ENCODE results near the gene CHMP2A.
"Not testable (repeated sequence)": the region's sequence is repeated elsewhere in the genome, so short reads cannot be mapped to it uniquely, and the experiment has no call there.

The CHMP2A gene

GRCh38 chr19:58544591-58545285 is 10.2 kb downstream of the CHMP2A start:
- TF ChIP-seq ZNF274 (IDR thresholded peaks at IDR 0.05; ENCODE audit: low read depth, low read length) (no peak), YY1 (IDR thresholded peaks at IDR 0.05; ENCODE audit: insufficient read depth, insufficient read length) (no peak), SUZ12 (IDR thresholded peaks at IDR 0.05; ENCODE audit: extremely low read depth, insufficient read depth, insufficient read length) (no peak)
- DNase-seq (ENCODE audit: low read depth, low spot score) = no peak
- H3K4me3 ChIP-seq (ENCODE audit: insufficient read length, low read depth) = peak overlapping the region; percentile 68

DNA sequence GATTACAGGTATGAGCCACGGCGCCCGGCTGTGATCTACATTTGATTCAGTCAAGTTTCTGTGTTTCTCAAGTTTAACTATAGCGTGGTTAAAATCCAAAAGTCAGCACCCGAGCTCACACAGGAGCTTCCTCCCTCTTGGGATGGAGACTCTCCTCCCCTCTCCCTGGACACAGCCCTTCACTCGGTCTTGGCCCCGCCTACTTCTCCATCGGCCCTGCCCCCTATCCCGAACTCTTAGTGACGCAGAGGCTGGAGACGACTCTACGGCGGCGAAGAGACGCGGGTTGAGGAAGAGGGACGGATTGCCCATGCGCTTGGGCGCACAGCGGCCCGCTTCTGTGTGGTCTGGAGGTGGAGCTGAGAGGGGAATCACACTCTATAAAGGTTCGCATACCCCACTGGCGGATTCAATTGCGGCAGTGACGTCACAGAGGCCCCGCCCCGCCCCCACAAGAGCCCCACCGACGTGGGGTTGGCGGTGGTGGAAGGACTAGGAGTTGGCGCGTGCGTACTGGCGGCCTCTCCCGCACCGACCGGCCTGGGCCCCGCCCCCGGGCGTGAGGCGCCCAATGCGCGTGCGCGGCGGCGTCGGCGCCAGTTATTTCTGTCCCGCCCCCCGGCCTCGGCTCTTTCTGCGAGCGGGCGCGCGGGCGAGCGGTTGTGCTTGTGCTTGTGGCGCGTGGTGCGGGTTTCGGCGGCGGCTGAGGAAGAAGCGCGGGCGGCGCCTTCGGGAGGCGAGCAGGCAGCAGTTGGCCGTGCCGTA is 10.9 kb downstream of the CHMP2A start, which contains the start of gene TRIM28:
Gene TRIM28 (plus strand): TSS at position 239 of the 765 bp plus-strand sequence. CDS start 694 bp downstream, outside the sequence.
- Histone ChIP-seq H3K4me3 (ENCODE audit: insufficient read length, low read depth) (peak within 1 kb of the TSS; percentile 68), H3K27me3 (ENCODE audit: insufficient read depth, insufficient read length) (peaks cover 24% of the 10 kb centered on the region), H3K9ac (ENCODE audit: insufficient read length, low read depth) (peak within 1 kb of the TSS; percentile 80), H3K9me3 (ENCODE audit: insufficient read depth, low read length) (no peaks in the 10 kb centered on the region), H3K4me1 (ENCODE audit: insufficient read depth, insufficient read length) (peaks cover 2% of the 10 kb centered on the region), H3K36me3 (ENCODE audit: insufficient read depth, insufficient read length, low read length) (peaks cover 38% of the 10 kb centered on the region)
- TF ChIP-seq YY1 (IDR thresholded peaks at IDR 0.05; ENCODE audit: insufficient read depth, insufficient read length) (no peak), SUZ12 (IDR thresholded peaks at IDR 0.05; ENCODE audit: extremely low read depth, insufficient read depth, insufficient read length) (no peak), ZNF274 (IDR thresholded peaks at IDR 0.05; ENCODE audit: low read depth, low read length) (no peak)
- peak; percentile 75 for DNase-seq (ENCODE audit: low read depth, low spot score)

More at GRCh38 chr19:58544591-58545285, 10.2 kb downstream of the CHMP2A start:
- peak overlapping the region; percentile 80 for H3K9ac ChIP-seq (ENCODE audit: insufficient read length, low read depth)
- H3K27me3 ChIP-seq (ENCODE audit: insufficient read depth, insufficient read length) = peaks cover 17% of the 10 kb centered on the region
- H3K36me3 ChIP-seq (ENCODE audit: insufficient read depth, insufficient read length, low read length) = peaks cover 45% of the 10 kb centered on the region
- peaks cover 2% of the 10 kb centered on the region for H3K4me1 ChIP-seq (ENCODE audit: insufficient read depth, insufficient read length)
- no peaks in the 10 kb centered on the region for H3K9me3 ChIP-seq (ENCODE audit: insufficient read depth, low read length)

GRCh38 chr19:58542641-58543372 is 12.1 kb downstream of the CHMP2A start:
- H3K4me3 ChIP-seq (ENCODE audit: insufficient read length, low read depth); DNase-seq (ENCODE audit: low read depth, low spot score); H3K9me3 ChIP-seq (ENCODE audit: insufficient read depth, low read length); H3K4me1 ChIP-seq (ENCODE audit: insufficient read depth, insufficient read length); H3K9ac ChIP-seq (ENCODE audit: insufficient read length, low read depth): not testable (repeated sequence)
- H3K36me3 ChIP-seq (ENCODE audit: insufficient read depth, insufficient read length, low read length) = peaks cover 26% of the 10 kb centered on the region
- H3K27me3 ChIP-seq (ENCODE audit: insufficient read depth, insufficient read length) = peaks cover 26% of the 10 kb centered on the region

- not testable (repeated sequence) for H3K9me3 ChIP-seq (ENCODE audit: insufficient read depth, low read length); H3K36me3 ChIP-seq (ENCODE audit: insufficient read depth, insufficient read length, low read length); H3K4me1 ChIP-seq (ENCODE audit: insufficient read depth, insufficient read length); DNase-seq (ENCODE audit: low read depth, low spot score); H3K9ac ChIP-seq (ENCODE audit: insufficient read length, low read depth); H3K4me3 ChIP-seq (ENCODE audit: insufficient read length, low read depth)
- peaks cover 26% of the 10 kb centered on the region for H3K27me3 ChIP-seq (ENCODE audit: insufficient read depth, insufficient read length)
Observed at GRCh38 chr19:58539169-58539559, 15.7 kb downstream of the CHMP2A start.

GRCh38 chr19:58538257-58539168 is 16.4 kb downstream of the CHMP2A start:
- no peak for TF ChIP-seq SUZ12 (IDR thresholded peaks at IDR 0.05; ENCODE audit: extremely low read depth, insufficient read depth, insufficient read length)
- no peak for TF ChIP-seq ZNF274 (IDR thresholded peaks at IDR 0.05; ENCODE audit: low read depth, low read length)
- TF ChIP-seq YY1 (IDR thresholded peaks at IDR 0.05; ENCODE audit: insufficient read depth, insufficient read length) = no peak
- DNase-seq (ENCODE audit: low read depth, low spot score) = no peak
- Histone ChIP-seq H3K9ac (ENCODE audit: insufficient read length, low read depth) (peak overlapping the region; percentile 57), H3K27me3 (ENCODE audit: insufficient read depth, insufficient read length) (peaks cover 26% of the 10 kb centered on the region), H3K36me3 (ENCODE audit: insufficient read depth, insufficient read length, low read length) (no peaks in the 10 kb centered on the region), H3K4me3 (ENCODE audit: insufficient read length, low read depth) (peak overlapping the region; percentile 9), H3K4me1 (ENCODE audit: insufficient read depth, insufficient read length) (no peaks in the 10 kb centered on the region), H3K9me3 (ENCODE audit: insufficient read depth, low read length) (no peaks in the 10 kb centered on the region)

DNA sequence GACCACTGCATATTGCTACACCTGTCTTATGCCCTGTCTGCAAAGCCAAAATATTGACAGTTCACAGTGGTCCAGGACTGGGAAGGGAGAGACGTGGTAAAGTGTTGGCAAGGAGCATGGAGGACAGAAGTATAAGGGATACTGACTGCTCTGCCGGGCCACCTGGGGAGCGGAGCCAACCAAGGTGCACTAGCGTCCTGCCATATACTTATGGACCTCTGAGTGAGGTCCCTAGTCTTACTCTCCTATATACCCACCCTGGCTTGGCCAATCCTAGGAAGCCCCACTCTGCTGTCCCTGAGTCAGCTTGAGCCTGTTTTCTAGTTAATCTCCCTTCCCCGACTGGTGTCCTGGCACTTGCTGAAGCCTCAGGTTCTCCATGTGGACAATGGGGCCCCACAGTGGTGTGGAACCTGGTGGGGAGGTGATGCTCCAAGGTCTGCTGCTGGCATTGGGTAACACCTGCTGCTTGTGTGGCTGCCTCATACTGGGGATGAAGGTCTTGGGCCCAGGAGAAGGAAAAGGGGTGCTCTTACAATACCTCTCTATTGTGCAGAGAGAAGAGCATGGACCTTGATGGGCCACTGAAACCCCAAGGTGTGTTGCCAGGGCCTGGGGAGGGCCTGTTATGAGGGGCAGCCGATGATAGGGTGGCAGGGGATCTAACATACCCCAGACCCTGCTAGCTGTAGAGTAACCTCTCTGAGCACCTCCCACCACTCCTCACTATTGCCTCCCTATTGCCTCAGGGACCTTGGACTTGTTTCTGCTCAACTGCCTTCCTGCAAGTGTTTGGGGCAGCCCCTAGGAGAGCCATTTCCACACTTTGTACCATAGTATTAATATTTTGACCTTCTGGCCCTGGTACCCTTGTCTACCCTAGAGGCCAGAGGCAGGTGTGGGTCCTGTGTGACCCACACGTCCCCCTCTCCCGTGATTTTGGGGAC is 17.8 kb downstream of the CHMP2A start:
- H3K9me3 ChIP-seq (ENCODE audit: insufficient read depth, low read length) = no peaks in the 10 kb centered on the region
- H3K36me3 ChIP-seq (ENCODE audit: insufficient read depth, insufficient read length, low read length) = no peaks in the 10 kb centered on the region
- H3K4me1 ChIP-seq (ENCODE audit: insufficient read depth, insufficient read length) = no peaks in the 10 kb centered on the region
- H3K27me3 ChIP-seq (ENCODE audit: insufficient read depth, insufficient read length) = peaks cover 20% of the 10 kb centered on the region
- TF ChIP-seq ZNF274 (IDR thresholded peaks at IDR 0.05; ENCODE audit: low read depth, low read length) = no peak
- no peak for TF ChIP-seq SUZ12 (IDR thresholded peaks at IDR 0.05; ENCODE audit: extremely low read depth, insufficient read depth, insufficient read length)
- no peak for TF ChIP-seq YY1 (IDR thresholded peaks at IDR 0.05; ENCODE audit: insufficient read depth, insufficient read length)
- no peak overlapping the region for H3K4me3 ChIP-seq (ENCODE audit: insufficient read length, low read depth)
- H3K9ac ChIP-seq (ENCODE audit: insufficient read length, low read depth) = no peak overlapping the region
- DNase-seq (ENCODE audit: low read depth, low spot score) = no peak
